Measurements from ENCODE around the gene TTBK1. TPM values are rescaled to one million over a fixed set of nuclear protein-coding genes. Genes with fewer than 3 reads are reported as not detected.

TTBK1 gene
- total and polyA plus RNA-seq, 10 of the 15 experiments (the other 5 are each of a cell fraction or from before 2014, with no cell fraction given), result 0.05 to 0.27 TPM; not detected in 8

GRCh38 chr6:43292763-43293318, 49.6 kb downstream of the TTBK1 start:
- no peak overlapping the region for H3K4me2 ChIP-seq (ENCODE audit: control insufficient read depth, insufficient read depth)
- no peaks in the 10 kb centered on the region for H3K36me3 ChIP-seq (ENCODE audit: control insufficient read depth in 2 of 2, insufficient read depth in 2 of 2, low read length in 1 of 2)
- in situ Hi-C loops (cut with MboI) (no loop called here), intact Hi-C loops (cut with micrococcal nuclease; ENCODE audit: unreplicated experiment) (no loop called here)
- no peak for FAIRE-seq
- no peaks in the 10 kb centered on the region for H3K4me1 ChIP-seq (ENCODE audit: control insufficient read depth, insufficient read depth, low read length)
- no peak for DNase-seq (ENCODE audit: low read depth, low spot score)
- SMC1A ChIA-PET (ENCODE audit: uncharacterized antibody, unreplicated experiment), result interaction anchor here (0.6 to 0.7 kb wide), 3 partner anchors 14 to 224 kb away, joined by 3 to 4 read pairs (median 4); partner anchors contain the start of genes POLR1C and YIPF3
- no peaks in the 10 kb centered on the region; the same call in 2 of the 3 replicates for H3K9me3 ChIP-seq (replicated peaks; ENCODE audit: control insufficient read depth, insufficient read depth, low read length)
- H3K79me2 ChIP-seq (ENCODE audit: control insufficient read depth, insufficient read depth, low read length), result no peaks in the 10 kb centered on the region
- POLR2A ChIA-PET, result interaction anchor here (0.7 kb wide), 1 partner anchor 210 kb away, joined by 5 read pairs; no protein-coding TSS in a partner anchor
- ATAC-seq, result no peak
- no peaks in the 10 kb centered on the region; a peak in 2 of 4 replicates for H3K27me3 ChIP-seq (replicated peaks in 1 of 2; ENCODE audit: control insufficient read depth in 2 of 2, insufficient read depth in 2 of 2, low read length in 1 of 2)
- RAD21 ChIA-PET (ENCODE audit: unreplicated experiment), result interaction anchor here (0.6 to 0.7 kb wide), 2 partner anchors 54 to 57 kb away, joined by 3 to 5 read pairs; no protein-coding TSS in a partner anchor
- no peak overlapping the region for H3K27ac ChIP-seq (ENCODE audit: control insufficient read depth, insufficient read depth)
- no peak overlapping the region for H3K4me3 ChIP-seq
- TF ChIP-seq SMAD1 (IDR thresholded peaks at IDR 0.05; ENCODE audit: low read depth, partially characterized antibody), result no peak
- TF ChIP-seq MXI1 (IDR thresholded peaks at IDR 0.05; ENCODE audit: low read depth, low read length), result no peak
- TF ChIP-seq ZBED1 (IDR thresholded peaks at IDR 0.05; ENCODE audit: borderline replicate concordance), result no peak
- TF ChIP-seq TAF1 (IDR thresholded peaks at IDR 0.05; ENCODE audit: borderline replicate concordance, low read depth, low read length), result no peak
- TF ChIP-seq MLLT1 (IDR thresholded peaks at IDR 0.05), result no peak
- no peak for TF ChIP-seq YBX1 (IDR thresholded peaks at IDR 0.05)
- no peak for TF ChIP-seq SUPT20H (IDR thresholded peaks at IDR 0.05; ENCODE audit: borderline replicate concordance, control insufficient read depth, low read depth, low read length)
- no peak overlapping the region for H3K9ac ChIP-seq (ENCODE audit: control insufficient read depth, insufficient read depth, low read length)
- H2AFZ ChIP-seq (ENCODE audit: control insufficient read depth, low read depth, low read length), result no peak overlapping the region
- BruUV-seq (replicated peaks), result no TSS peak
- 2% methylated on average over 5 of the region's 5 CpGs for WGBS (ENCODE audit: insufficient coverage, insufficient replicate concordance, low lambda C conversion rate, missing lambda C conversion rate)
- H4K20me1 ChIP-seq (ENCODE audit: control insufficient read depth, insufficient read depth), result no peaks in the 10 kb centered on the region
- CTCF ChIA-PET, result interaction anchor here (0.6 to 2.3 kb wide), 3 partner anchors 16 to 1194 kb away, joined by 3 to 8 read pairs (median 4); partner anchors contain the start of gene CRIP3

All from GM12878 (cell line).